Activated CD4-positive, alpha-beta T cell treated with anti-CD3 and anti-CD28 coated beads, Interleukin-2, amount 10 ng/mL, durations not matched to agents 7 days and 5 days (primary cell): ENCODE measurements around the gene SULT1C4. TPM values are rescaled to one million over a fixed set of nuclear protein-coding genes. Genes with fewer than 3 reads are reported as not detected.

Source experiments
- CTCF ChIA-PET: fragments of 350-600 bp; sonication (Branson Sonifier 250); formaldehyde crosslinking; loops from one replicate; lab custom pipeline; 2021; ENCODE audit warnings: antibody characterized with exemption; lab: Charles Lee
- POLR2A ChIA-PET: fragments of 350-600 bp; sonication (Branson Sonifier 250); formaldehyde crosslinking; loops from one replicate; lab custom pipeline; 2021; ENCODE audit warnings: antibody characterized with exemption; lab: Charles Lee
- DNase-seq: peaks from one replicate; pipeline ENCODE4 v3.0.0-alpha.2; 2020
- H3K27ac Mint-ChIP-seq: one replicate; pipeline ENCODE4 v1.8.0; 2021; ENCODE audit warnings: mild to moderate bottlenecking, moderate library complexity, mixed read lengths
- H3K27me3 Mint-ChIP-seq: one replicate; pipeline ENCODE4 v1.8.0; 2021; ENCODE audit warnings: mixed read lengths
- H3K36me3 Mint-ChIP-seq: one replicate; pipeline ENCODE4 v1.8.0; 2021; ENCODE audit warnings: low read depth, mixed read lengths
- H3K4me1 Mint-ChIP-seq: one replicate; pipeline ENCODE4 v1.8.0; 2021; ENCODE audit warnings: mixed read lengths
- H3K4me3 Mint-ChIP-seq: one replicate; pipeline ENCODE4 v1.8.0; 2021; ENCODE audit warnings: mild to moderate bottlenecking, moderate library complexity, mixed read lengths
- H3K9me3 Mint-ChIP-seq: one replicate; pipeline ENCODE4 v1.8.0; 2021; ENCODE audit warnings: mixed read lengths
- total RNA-seq, 2 experiments: library from RNA; stranded (reverse); gene quantifications; one replicate each; pipeline ENCODE4 v1.2.3, GENCODE V29; 2021

The SULT1C4 gene
- total RNA-seq, 2 experiments from 2014 or later, result not detected

DNA sequence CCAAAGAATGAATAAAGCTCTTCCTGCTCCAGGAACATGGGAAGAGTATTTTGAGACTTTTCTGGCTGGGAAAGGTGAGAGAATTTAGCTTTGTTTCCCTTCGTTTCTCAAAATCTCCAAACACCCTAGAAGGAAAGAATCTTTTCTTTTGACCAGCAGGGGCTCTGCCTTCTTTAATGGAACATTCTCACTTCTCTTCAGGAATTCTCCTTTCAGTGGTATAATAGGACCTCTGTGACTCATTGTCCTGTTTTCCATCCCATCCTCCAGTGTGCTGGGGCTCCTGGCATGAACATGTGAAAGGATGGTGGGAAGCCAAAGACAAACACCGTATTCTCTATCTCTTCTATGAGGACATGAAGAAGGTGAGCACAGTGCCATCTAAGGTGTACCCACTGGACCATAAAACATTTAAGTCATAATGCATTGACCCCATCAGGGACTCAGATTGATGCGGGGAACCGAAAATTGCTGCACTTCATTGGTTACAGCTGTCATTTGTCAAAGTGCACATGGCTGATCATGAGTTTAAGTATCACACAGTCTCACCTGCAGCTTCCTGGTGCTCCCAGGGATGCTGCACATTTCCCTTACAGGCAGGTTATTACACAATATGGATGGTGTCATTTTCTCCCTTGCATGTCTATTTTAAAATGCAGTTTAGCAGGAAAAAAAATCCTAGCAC is 5.5 kb downstream of the SULT1C4 start:
- CTCF ChIA-PET, result no interaction called here
- POLR2A ChIA-PET, result no interaction called here

DNA sequence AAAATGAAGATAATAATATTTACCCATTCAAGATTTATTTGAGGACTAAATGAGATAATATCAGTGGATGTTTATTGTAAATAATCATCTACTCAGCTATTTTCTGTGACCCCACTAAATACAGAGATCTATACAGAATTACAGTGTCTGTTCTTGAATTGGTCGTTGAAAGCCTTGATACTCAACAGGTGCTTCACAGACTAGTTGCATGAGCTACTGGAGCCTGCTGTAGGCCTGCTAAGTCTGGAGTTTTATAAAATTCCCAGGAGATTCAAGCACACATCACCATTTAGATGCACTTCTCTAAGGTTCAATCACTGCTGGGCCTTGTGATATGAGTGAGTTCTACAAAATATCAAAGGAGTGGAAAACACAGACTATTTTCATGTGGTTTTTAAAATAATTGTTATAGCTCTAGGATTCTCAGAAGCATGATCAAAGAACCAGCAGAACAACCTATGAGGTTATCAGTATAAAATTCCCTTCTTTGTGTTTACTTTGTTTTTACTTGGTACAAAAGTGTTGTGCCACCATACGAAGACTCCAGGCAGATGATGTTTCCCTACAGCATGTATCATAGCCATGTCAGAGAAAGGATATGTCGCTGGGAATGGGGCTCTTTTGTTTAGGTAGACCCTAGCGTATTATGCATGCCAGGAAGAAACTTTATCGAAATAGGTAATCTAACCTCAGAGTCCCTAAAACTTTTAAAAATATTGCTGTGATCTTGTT is 7.1 kb downstream of the SULT1C4 start:
- Mint-ChIP-seq H3K36me3 (no peaks in the 10 kb centered on the region), H3K27ac (no peak overlapping the region), H3K4me1 (no peaks in the 10 kb centered on the region), H3K4me3 (no peak overlapping the region), H3K27me3 (peaks cover 7% of the 10 kb centered on the region), H3K9me3 (no peaks in the 10 kb centered on the region)
- POLR2A ChIA-PET, result no interaction called here
- CTCF ChIA-PET, result interaction anchor here (1.0 to 1.1 kb wide), 2 partner anchors 11 to 176 kb away, joined by 3 read pairs; no protein-coding TSS in a partner anchor
- no peak for DNase-seq

More for the DNA sequence above, 5.5 kb downstream of the SULT1C4 start:
- DNase-seq, result no peak
- Mint-ChIP-seq H3K4me3 (no peak overlapping the region), H3K9me3 (no peaks in the 10 kb centered on the region), H3K4me1 (no peaks in the 10 kb centered on the region), H3K27me3 (peaks cover 4% of the 10 kb centered on the region), H3K36me3 (no peaks in the 10 kb centered on the region), H3K27ac (no peak overlapping the region)

DNA sequence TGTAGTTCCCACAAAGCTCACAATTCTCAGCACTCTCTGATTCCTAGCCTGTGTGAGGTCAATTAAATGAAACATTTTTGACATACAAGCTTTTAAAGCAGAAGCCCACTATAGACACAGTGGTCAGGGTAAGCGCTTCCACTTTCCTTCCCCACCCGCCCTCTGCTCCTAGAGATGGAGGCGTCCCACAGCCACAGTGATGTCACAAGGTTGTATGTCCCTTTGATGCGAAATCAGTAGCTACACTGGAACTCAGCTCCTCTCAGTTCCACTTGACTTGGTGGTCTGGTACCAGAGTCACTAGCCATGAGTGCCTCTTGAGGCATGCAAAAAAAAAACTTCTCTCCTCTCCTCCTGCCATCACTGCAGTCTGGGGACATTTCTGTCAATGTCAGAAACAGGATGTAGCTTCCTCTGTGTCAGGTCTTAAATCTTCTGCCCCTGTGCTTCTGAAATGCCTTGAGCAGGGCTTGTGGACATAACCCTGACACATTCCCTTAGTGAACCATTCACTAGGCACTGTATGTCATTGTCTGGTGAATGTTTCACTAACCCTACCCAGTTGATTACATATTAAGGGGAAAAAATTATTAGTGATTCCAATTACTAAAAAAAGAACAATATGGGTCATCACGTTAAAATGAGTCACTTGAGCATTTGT is 7.8 kb downstream of the SULT1C4 start:
- H3K4me1 Mint-ChIP-seq, result no peaks in the 10 kb centered on the region
- CTCF ChIA-PET, result interaction anchor here (1.0 to 1.1 kb wide), 2 partner anchors 11 to 175 kb away, joined by 3 read pairs; no protein-coding TSS in a partner anchor
- no peaks in the 10 kb centered on the region for H3K36me3 Mint-ChIP-seq
- no peak overlapping the region for H3K27ac Mint-ChIP-seq
- POLR2A ChIA-PET, result no interaction called here
- no peaks in the 10 kb centered on the region for H3K9me3 Mint-ChIP-seq
- DNase-seq, result no peak
- no peak overlapping the region for H3K4me3 Mint-ChIP-seq
- H3K27me3 Mint-ChIP-seq, result peaks cover 7% of the 10 kb centered on the region

DNA sequence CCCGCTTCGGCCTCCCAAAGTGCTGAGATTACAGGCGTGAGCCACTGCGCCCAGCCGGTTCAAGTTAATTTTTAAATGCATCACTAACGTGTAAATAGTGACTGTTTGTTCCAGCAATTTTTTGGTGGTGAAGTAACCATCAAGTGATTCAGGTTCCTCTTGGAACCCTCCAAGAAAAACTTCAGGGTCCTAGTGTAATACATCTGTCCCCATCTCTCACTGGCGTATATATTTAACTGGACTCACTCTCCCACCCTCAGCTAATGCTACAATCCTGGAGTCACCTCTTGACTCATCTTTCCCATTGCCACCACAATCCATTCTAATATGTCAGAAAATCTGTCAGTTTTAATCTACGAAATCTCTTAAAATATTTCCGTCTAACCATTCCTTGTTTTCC is 10.3 kb downstream of the SULT1C4 start:
- H3K4me1 Mint-ChIP-seq, result no peaks in the 10 kb centered on the region
- H3K36me3 Mint-ChIP-seq, result no peaks in the 10 kb centered on the region
- H3K9me3 Mint-ChIP-seq, result peaks cover 8% of the 10 kb centered on the region
- POLR2A ChIA-PET, result no interaction called here
- no peak overlapping the region for H3K4me3 Mint-ChIP-seq
- H3K27ac Mint-ChIP-seq, result no peak overlapping the region
- H3K27me3 Mint-ChIP-seq, result peaks cover 12% of the 10 kb centered on the region
- no peak for DNase-seq
- CTCF ChIA-PET, result no interaction called here

DNA sequence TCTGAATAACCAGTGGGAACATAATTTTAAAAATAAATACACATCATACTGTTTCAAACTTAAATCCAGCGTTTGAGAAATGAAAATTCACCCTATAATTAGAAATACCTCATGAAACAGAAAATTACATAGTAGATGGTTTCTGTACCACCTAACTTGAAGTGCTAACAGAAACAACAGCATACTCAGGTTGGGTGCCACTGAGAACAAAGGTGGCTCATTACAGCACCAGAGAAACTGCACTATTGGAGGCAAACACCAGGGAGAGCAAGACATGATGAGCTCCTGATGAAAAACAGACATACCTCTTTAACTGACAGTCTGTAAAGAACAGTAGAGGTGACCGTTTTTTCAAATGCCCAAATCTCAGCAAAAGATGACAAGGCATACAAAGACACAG is 12.6 kb downstream of the SULT1C4 start:
- Mint-ChIP-seq H3K27me3 (peaks cover 13% of the 10 kb centered on the region), H3K36me3 (no peaks in the 10 kb centered on the region), H3K4me1 (no peaks in the 10 kb centered on the region), H3K27ac (no peak overlapping the region), H3K9me3 (peaks cover 14% of the 10 kb centered on the region), H3K4me3 (no peak overlapping the region)
- ChIA-PET CTCF (no interaction called here), POLR2A (no interaction called here)
- no peak for DNase-seq

DNA sequence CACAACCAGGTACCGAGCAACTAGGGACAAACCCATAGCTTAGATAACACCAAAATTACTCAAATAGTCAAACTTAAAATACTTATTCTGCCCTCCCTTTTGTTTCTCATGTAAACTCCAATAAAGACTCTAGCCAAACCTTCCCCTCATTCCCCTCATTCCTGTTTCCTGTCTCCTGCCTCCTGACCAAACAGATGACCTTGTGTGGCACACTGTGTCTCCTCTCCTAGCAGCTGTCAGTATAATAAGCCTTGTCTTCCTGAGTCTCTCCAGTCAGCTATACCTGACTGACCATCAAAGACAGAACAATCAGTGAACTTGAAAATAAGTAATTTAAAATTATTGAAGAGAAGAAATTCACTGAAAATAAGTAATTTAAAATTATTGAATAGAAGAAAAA is 14.3 kb downstream of the SULT1C4 start:
- ChIA-PET CTCF (no interaction called here), POLR2A (no interaction called here)

DNA sequence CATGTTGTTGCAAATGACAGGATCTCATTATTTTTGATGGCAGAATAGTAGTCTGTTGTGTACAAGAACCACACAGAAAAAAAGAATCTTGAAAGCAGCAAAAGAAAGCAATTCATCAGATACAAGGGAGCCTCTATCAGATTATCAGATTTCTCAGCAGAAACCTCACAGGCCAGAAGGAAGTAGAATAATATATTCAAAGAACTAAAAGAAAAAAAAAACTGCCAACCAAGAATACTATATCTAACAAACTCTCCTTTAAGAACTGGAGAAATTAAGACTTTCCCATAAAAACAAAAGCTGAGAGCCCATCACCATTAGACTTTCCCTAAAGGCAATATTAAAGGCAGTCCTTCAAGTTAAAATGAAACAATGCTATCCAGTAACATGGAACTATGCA is 15.4 kb downstream of the SULT1C4 start:
- DNase-seq, result no peak
- H3K36me3 Mint-ChIP-seq, result no peaks in the 10 kb centered on the region
- no peak overlapping the region for H3K4me3 Mint-ChIP-seq
- peaks cover 13% of the 10 kb centered on the region for H3K27me3 Mint-ChIP-seq
- no peaks in the 10 kb centered on the region for H3K4me1 Mint-ChIP-seq
- ChIA-PET CTCF (no interaction called here), POLR2A (no interaction called here)
- H3K9me3 Mint-ChIP-seq, result peaks cover 15% of the 10 kb centered on the region
- no peak overlapping the region for H3K27ac Mint-ChIP-seq

More for the DNA sequence above, 14.3 kb downstream of the SULT1C4 start:
- H3K4me1 Mint-ChIP-seq, result no peaks in the 10 kb centered on the region
- H3K4me3 Mint-ChIP-seq, result no peak overlapping the region
- no peak for DNase-seq
- H3K36me3 Mint-ChIP-seq, result no peaks in the 10 kb centered on the region
- H3K27ac Mint-ChIP-seq, result no peak overlapping the region
- H3K27me3 Mint-ChIP-seq, result peaks cover 13% of the 10 kb centered on the region
- H3K9me3 Mint-ChIP-seq, result peaks cover 14% of the 10 kb centered on the region

DNA sequence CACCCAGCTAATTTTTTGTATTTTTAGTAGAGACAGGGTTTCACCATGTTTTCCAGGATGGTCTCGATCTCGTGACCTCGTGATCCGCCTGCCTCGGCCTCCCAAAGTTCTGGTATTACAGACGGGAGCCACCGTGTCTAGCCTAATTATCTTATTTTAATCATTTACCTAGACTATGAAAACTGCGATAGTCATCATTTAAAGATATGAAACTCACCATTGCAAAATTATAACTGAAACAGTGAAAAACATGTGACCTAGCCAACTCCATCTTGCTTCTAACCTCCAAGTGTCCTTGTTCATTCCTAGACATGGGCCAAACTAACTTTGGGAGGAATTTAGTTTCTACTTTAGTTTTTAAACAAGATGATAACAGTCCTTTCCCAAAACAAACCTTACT is 17.4 kb downstream of the SULT1C4 start:
- Mint-ChIP-seq H3K9me3 (peaks cover 20% of the 10 kb centered on the region), H3K4me1 (no peaks in the 10 kb centered on the region), H3K27ac (no peak overlapping the region), H3K4me3 (no peak overlapping the region), H3K27me3 (peaks cover 11% of the 10 kb centered on the region), H3K36me3 (no peaks in the 10 kb centered on the region)
- POLR2A ChIA-PET, result no interaction called here
- DNase-seq, result no peak
- CTCF ChIA-PET, result no interaction called here

DNA sequence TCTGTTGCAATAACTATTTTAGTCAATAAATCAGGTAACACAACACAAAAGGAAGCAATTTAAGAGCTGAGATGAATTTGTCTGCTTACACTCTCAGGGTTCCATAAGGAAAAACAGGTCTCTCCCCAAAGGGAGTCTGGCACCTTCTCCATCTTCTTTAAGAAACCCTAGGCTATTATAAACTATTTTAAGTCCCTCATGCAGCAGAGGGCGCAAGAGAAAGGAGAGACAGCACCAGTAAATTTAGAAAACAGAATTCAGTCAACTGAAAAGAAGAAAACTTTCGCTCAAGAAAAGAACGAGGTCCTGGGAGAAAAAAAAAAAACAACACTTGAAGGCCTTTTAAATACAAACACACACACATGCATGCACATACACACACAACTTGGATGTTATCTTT is 19.1 kb downstream of the SULT1C4 start:
- no peak overlapping the region for H3K4me3 Mint-ChIP-seq
- peak; percentile 20 for DNase-seq
- no peak overlapping the region for H3K27ac Mint-ChIP-seq

DNA sequence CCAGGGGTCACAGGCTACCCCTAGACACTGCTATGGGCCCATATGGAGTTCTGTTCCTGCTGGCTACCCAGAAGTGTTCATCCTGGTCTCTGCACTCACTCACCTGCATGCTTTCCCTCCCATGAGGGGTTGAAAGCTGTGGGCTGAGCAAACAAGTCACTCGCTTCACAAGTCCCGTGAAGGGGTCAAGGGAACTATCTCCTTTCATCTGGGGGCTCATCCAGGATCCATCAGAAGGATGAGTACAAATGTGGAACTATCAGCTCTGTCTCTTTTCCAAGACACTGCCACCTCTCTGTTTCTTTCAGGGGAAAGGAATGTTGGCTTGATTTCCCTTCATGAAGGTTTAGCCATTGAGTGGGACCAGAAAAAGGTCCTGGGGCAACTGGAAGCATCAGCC is 21.7 kb downstream of the SULT1C4 start:
- H3K4me3 Mint-ChIP-seq, result no peak overlapping the region
- H3K27ac Mint-ChIP-seq, result no peak overlapping the region
- no peak for DNase-seq
- no peaks in the 10 kb centered on the region for H3K27me3 Mint-ChIP-seq
- no peaks in the 10 kb centered on the region for H3K36me3 Mint-ChIP-seq
- H3K9me3 Mint-ChIP-seq, result peaks cover 9% of the 10 kb centered on the region
- H3K4me1 Mint-ChIP-seq, result no peaks in the 10 kb centered on the region
- ChIA-PET CTCF (no interaction called here), POLR2A (no interaction called here)

More for the DNA sequence above, 19.1 kb downstream of the SULT1C4 start:
- CTCF ChIA-PET, result no interaction called here
- Mint-ChIP-seq H3K9me3 (peaks cover 17% of the 10 kb centered on the region), H3K36me3 (no peaks in the 10 kb centered on the region), H3K4me1 (no peaks in the 10 kb centered on the region), H3K27me3 (peaks cover 8% of the 10 kb centered on the region)
- POLR2A ChIA-PET, result no interaction called here

DNA sequence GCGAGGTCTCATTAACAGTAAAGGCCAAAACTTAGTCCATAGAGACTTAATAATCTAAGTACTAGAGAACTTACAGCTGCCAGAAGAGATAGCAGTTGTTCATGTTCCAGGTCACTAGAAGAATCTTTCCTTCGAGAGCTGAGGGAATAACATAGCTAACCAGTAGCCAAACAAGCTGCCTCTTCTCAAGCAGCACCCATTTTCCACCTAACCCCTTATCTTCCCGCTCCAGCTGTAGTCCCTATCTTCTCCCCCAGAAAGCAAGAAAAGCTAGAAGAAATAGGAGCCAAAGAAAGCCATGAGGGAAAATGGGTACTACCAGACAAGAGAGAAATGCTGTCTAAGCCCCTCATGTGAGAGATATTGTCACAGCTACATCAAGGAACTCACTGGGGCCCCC is 24.0 kb downstream of the SULT1C4 start:
- H3K9me3 Mint-ChIP-seq, result peaks cover 25% of the 10 kb centered on the region

DNA sequence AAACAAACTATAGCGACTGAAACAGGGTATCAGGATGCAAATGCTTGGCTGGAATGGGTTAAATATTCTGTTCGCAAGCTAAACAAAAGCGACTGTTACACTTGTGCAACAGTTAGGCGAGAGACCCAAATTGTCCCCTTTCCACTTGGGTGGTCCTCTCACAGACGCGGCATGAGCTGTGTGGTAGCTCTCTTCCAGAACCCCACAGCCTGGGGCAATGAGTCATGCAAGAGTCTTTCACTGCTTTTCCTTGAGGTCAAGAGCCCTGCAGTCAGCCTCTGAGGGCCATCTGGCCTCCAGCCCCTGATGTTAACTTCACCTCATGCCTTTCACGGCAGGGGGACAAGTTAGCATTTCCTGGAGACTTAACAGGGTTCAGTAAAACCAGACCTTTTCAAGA is 25.7 kb downstream of the SULT1C4 start:
- no peaks in the 10 kb centered on the region for H3K27me3 Mint-ChIP-seq
- no peak for DNase-seq
- H3K4me3 Mint-ChIP-seq, result no peak overlapping the region
- CTCF ChIA-PET, result no interaction called here
- POLR2A ChIA-PET, result no interaction called here
- H3K9me3 Mint-ChIP-seq, result peaks cover 23% of the 10 kb centered on the region
- H3K4me1 Mint-ChIP-seq, result no peaks in the 10 kb centered on the region
- H3K27ac Mint-ChIP-seq, result no peak overlapping the region
- H3K36me3 Mint-ChIP-seq, result no peaks in the 10 kb centered on the region

More for the DNA sequence above, 24.0 kb downstream of the SULT1C4 start:
- Mint-ChIP-seq H3K27ac (no peak overlapping the region), H3K27me3 (no peaks in the 10 kb centered on the region), H3K4me1 (no peaks in the 10 kb centered on the region), H3K36me3 (no peaks in the 10 kb centered on the region), H3K4me3 (no peak overlapping the region)
- no peak for DNase-seq
- ChIA-PET CTCF (no interaction called here), POLR2A (interaction anchor here (0.6 kb wide), 1 partner anchor 30 kb away, joined by 8 read pairs; no protein-coding TSS in a partner anchor)
